A673 (cell line): ENCODE data around the gene ZNF219.

Source experiments
- EZH2 ChIP-seq: fragments of 200-600 bp; sonication (generic); IDR thresholded peaks from 2 replicates; pipeline ENCODE4 v1.6.1; 2017; ENCODE audit warnings: borderline replicate concordance, low read depth, mild to moderate bottlenecking, mixed read lengths, antibody characterized with exemption, low read length; ENCODE audit not compliant: poor library complexity, severe bottlenecking
- TF ChIP-seq, protein P1 (sequence below): fragments of 300-800, 200-600 bp; sonication (generic); conservative IDR thresholded peaks from 2 replicates; pipeline ENCODE4 v1.5.1; 2017; ENCODE audit warnings: low read depth, mild to moderate bottlenecking, antibody characterized with exemption, low read length, moderate library complexity, mixed read lengths

DNA sequence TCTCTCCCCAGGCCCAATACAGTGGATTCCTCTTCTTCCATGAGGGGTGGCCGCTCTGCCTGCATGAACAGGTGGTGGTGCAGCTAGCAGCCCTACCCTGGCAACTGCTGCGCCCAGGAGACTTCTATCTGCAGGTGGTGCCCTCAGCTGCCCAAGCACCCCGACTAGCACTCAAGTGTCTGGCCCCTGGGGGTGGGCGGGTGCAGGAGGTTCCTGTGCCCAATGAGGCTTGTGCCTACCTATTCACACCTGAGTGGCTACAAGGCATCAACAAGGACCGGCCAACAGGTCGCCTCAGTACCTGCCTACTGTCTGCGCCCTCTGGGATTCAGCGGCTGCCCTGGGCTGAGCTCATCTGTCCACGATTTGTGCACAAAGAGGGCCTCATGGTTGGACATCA is 24.5 kb downstream of the ZNF219 start:
- TF ChIP-seq, protein P1, sequence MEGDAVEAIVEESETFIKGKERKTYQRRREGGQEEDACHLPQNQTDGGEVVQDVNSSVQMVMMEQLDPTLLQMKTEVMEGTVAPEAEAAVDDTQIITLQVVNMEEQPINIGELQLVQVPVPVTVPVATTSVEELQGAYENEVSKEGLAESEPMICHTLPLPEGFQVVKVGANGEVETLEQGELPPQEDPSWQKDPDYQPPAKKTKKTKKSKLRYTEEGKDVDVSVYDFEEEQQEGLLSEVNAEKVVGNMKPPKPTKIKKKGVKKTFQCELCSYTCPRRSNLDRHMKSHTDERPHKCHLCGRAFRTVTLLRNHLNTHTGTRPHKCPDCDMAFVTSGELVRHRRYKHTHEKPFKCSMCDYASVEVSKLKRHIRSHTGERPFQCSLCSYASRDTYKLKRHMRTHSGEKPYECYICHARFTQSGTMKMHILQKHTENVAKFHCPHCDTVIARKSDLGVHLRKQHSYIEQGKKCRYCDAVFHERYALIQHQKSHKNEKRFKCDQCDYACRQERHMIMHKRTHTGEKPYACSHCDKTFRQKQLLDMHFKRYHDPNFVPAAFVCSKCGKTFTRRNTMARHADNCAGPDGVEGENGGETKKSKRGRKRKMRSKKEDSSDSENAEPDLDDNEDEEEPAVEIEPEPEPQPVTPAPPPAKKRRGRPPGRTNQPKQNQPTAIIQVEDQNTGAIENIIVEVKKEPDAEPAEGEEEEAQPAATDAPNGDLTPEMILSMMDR, result no peak
- TF ChIP-seq EZH2, result no peak
